GM12878 (cell line): ENCODE measurements around the gene ATP5F1B. TPM values are rescaled to one million over a fixed set of nuclear protein-coding genes. Genes with fewer than 3 reads are reported as not detected.

Experiments
- ATF3 ChIP-seq: IDR thresholded peaks from 2 replicates; pipeline ENCODE4 v1.6.1; 2011; ENCODE audit warnings: low read depth, mild to moderate bottlenecking, low read length, moderate library complexity, borderline replicate concordance; ENCODE audit errors: extremely low read depth
- BACH1 ChIP-seq: fragments of 450-650 bp; IDR thresholded peaks from 2 replicates; pipeline ENCODE4 v1.6.1; 2017; ENCODE audit warnings: mild to moderate bottlenecking, borderline replicate concordance
- BCLAF1 ChIP-seq: fragments of 450-650 bp; IDR thresholded peaks from 2 replicates; pipeline ENCODE4 v1.6.1; 2017; ENCODE audit warnings: antibody characterized with exemption, mild to moderate bottlenecking, moderate library complexity
- CTCF ChIP-seq, 3 experiments: IDR thresholded peaks in 2 of 3; conservative IDR thresholded peaks in 1 of 3; 2 replicates each; pipeline ENCODE4 v1.5.1; 2011; ENCODE audit warnings: low read depth in 3 of 3, low read length in 3 of 3, mild to moderate bottlenecking in 3 of 3, control low read depth in 2 of 3, moderate library complexity in 2 of 3, inconsistent platforms in 1 of 3, mixed read lengths in 1 of 3; ENCODE audit not compliant: control insufficient read depth in 2 of 3, insufficient read depth in 1 of 3; ENCODE audit errors: extremely low read depth in 1 of 3
- E4F1 ChIP-seq: fragments of 450-650 bp; IDR thresholded peaks from 2 replicates; pipeline ENCODE4 v1.6.1; 2018; ENCODE audit warnings: borderline replicate concordance, mild to moderate bottlenecking; ENCODE audit not compliant: partially characterized antibody
- FOXK2 ChIP-seq: fragments of 450-650 bp; IDR thresholded peaks from 2 replicates; pipeline ENCODE4 v1.6.1; 2017; ENCODE audit warnings: mild to moderate bottlenecking, moderate library complexity
- MEF2A ChIP-seq: IDR thresholded peaks from 2 replicates; pipeline ENCODE4 v1.6.1; 2011; ENCODE audit warnings: low read depth, mild to moderate bottlenecking, low read length, moderate library complexity; ENCODE audit not compliant: insufficient read depth
- NFYB ChIP-seq: IDR thresholded peaks from 2 replicates; pipeline ENCODE4 v1.6.1; 2011; ENCODE audit warnings: low read depth, mild to moderate bottlenecking, low read length, improper control_type of control experiment, moderate library complexity; ENCODE audit not compliant: insufficient read depth
- PBX3 ChIP-seq: IDR thresholded peaks from 2 replicates; pipeline ENCODE4 v1.6.1; 2011; ENCODE audit warnings: mild to moderate bottlenecking, low read depth, low read length, moderate library complexity; ENCODE audit not compliant: insufficient replicate concordance
- REST ChIP-seq: IDR thresholded peaks from 2 replicates; pipeline ENCODE4 v1.6.1; 2012; ENCODE audit warnings: mild to moderate bottlenecking, low read depth, low read length
- SMAD5 ChIP-seq: IDR thresholded peaks from 2 replicates; pipeline ENCODE4 v1.6.1; 2016; ENCODE audit warnings: antibody characterized with exemption, low read depth
- SMARCA5 ChIP-seq: fragments of 450-650 bp; IDR thresholded peaks from 2 replicates; pipeline ENCODE4 v1.6.1; 2017; ENCODE audit warnings: mild to moderate bottlenecking
- TARDBP ChIP-seq: IDR thresholded peaks from 2 replicates; pipeline ENCODE4 v1.6.1; 2016; ENCODE audit warnings: borderline replicate concordance
- ZBED1 ChIP-seq: IDR thresholded peaks from 2 replicates; pipeline ENCODE4 v1.6.1; 2016; ENCODE audit warnings: borderline replicate concordance
- ZZZ3 ChIP-seq: IDR thresholded peaks from 2 replicates; pipeline ENCODE4 v1.6.1; 2011; ENCODE audit warnings: low read depth; ENCODE audit not compliant: control insufficient read depth, insufficient read length
- polyA plus RNA-seq, 11 experiments: library from polyadenylated mRNA; depleted of rRNA in 4 of 11; unstranded in 6 of 11; stranded (reverse) in 5 of 11; fragments of >200 nt; fragmentation: Nextera tagmentation in 4 of 11; fragmentation: Illumina TruSeq in 1 of 11; extraction: Ambion mirVana in 4 of 11; extraction: Trizol in 1 of 11; gene quantifications; 1 replicate in 1 of 11; 2 replicates in 10 of 11; pipeline versions ENCODE4 v1.2.1 to v1.2.3, GENCODE V29; 2011 to 2016; ENCODE audit warnings: inconsistent platforms in 2 of 11, missing spikeins in 2 of 11, low read depth in 1 of 11
- total RNA-seq, 4 experiments: library from RNA; depleted of rRNA in 3 of 4; stranded (reverse); fragments of >200 nt in 3 of 4; fragmentation: Illumina TruSeq in 1 of 4; extraction: Trizol in 1 of 4; gene quantifications; 2 replicates each; pipeline versions ENCODE4 v1.2.1 to v1.2.3, GENCODE V29; 2013 to 2021

Gene ATP5F1B
- total and polyA plus RNA-seq, 10 of the 15 experiments (the other 5 are each of a cell fraction or from before 2014, with no cell fraction given), result 671 to 1,908 (median 1,031) TPM

GRCh38 chr12:56630180-56630632 lies 15.6 kb downstream of the ATP5F1B start, which contains the start of gene BAZ2A (continued):
- TF ChIP-seq BCLAF1 (no peak), ZBED1 (no peak; the same call in 1 of the 2 replicates), FOXK2 (no peak), CTCF (IDR thresholded peaks at IDR 0.05 in 2 of 3, conservative IDR thresholded peaks at IDR 0.05 in 1 of 3; ENCODE audit: control insufficient read depth in 2 of 3, extremely low read depth in 1 of 3, insufficient read depth in 1 of 3, low read depth in 3 of 3, low read length in 3 of 3) (no peak), NFYB (no peak), E4F1 (peak; percentile 95), ATF3 (no peak), TARDBP (peak; percentile 88), PBX3 (peak; percentile 70), MEF2A (0 out of 2 replicates have a peak, but pooled peaks have one; percentile 17), ZZZ3 (no peak), SMARCA5 (peak; percentile 97), REST (no peak), BACH1 (peak; percentile 76), SMAD5 (no peak)
